HEK293 (cell line): Measurements from ENCODE around the gene EEF1A2.
"Not testable (repeated sequence)": the region's sequence is repeated elsewhere in the genome, so short reads cannot be mapped to it uniquely, and the experiment has no call there.

ENCODE experiments used
- CTCF ChIA-PET: fragments of 350-600 bp; formaldehyde crosslinking; extraction: SDS; loops from one replicate; lab custom pipeline; 2021; ENCODE audit warnings: antibody characterized with exemption; lab: Yijun Ruan, JAX
- POLR2A ChIA-PET: fragments of 300-600 bp; formaldehyde crosslinking; extraction: SDS; loops from one replicate; lab custom pipeline; 2020; ENCODE audit warnings: antibody characterized with exemption, inconsistent platforms; lab: Yijun Ruan, JAX
- H3K27ac ChIP-seq: fragments of 200-500 bp; sonication (Bioruptor generic); 2 replicates; pipeline ENCODE4 v1.5.1; 2014; ENCODE audit warnings: low read depth, low read length, control low read depth, inconsistent platforms; ENCODE audit errors: extremely low read depth
- H3K36me3 ChIP-seq, 2 experiments: fragments of 200-500 bp in 1 of 2; sonication (Bioruptor generic) in 1 of 2; 1 replicate in 1 of 2; 2 replicates in 1 of 2; pipeline ENCODE4 v1.5.1; 2014 to 2017; ENCODE audit warnings: inconsistent platforms in 2 of 2, low read length in 2 of 2; ENCODE audit not compliant: control insufficient read depth in 2 of 2, insufficient read depth in 1 of 2
- H3K4me1 ChIP-seq: fragments of 200-500 bp; sonication (Bioruptor generic); 2 replicates; pipeline ENCODE4 v1.5.1; 2014; ENCODE audit warnings: mild to moderate bottlenecking, low read length, inconsistent platforms; ENCODE audit not compliant: control insufficient read depth, insufficient read depth
- H3K4me3 ChIP-seq: 2 replicates; pipeline ENCODE4 v1.5.1; 2011; ENCODE audit warnings: low read depth, mild to moderate bottlenecking, control low read depth, low read length, moderate library complexity
- H3K9me3 ChIP-seq: fragments of 200-500 bp; sonication (Bioruptor generic); 2 replicates; pipeline ENCODE4 v1.5.1; 2014; ENCODE audit warnings: low read depth, low read length, inconsistent platforms; ENCODE audit not compliant: control insufficient read depth, insufficient read depth
- HOXD13 ChIP-seq: sonication (generic); formaldehyde crosslinking; IDR thresholded peaks from 2 replicates; pipeline ENCODE4 v1.8.0; 2022; ENCODE audit warnings: missing genetic modification reagents, borderline replicate concordance
- ZBTB1 ChIP-seq: fragments of 450-650 bp; formaldehyde crosslinking; IDR thresholded peaks from 2 replicates; pipeline ENCODE4 v1.5.1; 2016; ENCODE audit warnings: missing biosample characterization, missing genetic modification characterization
- ZBTB10 ChIP-seq: fragments of 450-650 bp; formaldehyde crosslinking; IDR thresholded peaks from 2 replicates; pipeline ENCODE4 v1.5.1; 2016; ENCODE audit warnings: missing biosample characterization, missing genetic modification characterization
- ZBTB48 ChIP-seq: fragments of 450-650 bp; formaldehyde crosslinking; IDR thresholded peaks from 2 replicates; pipeline ENCODE4 v1.5.1; 2016; ENCODE audit warnings: missing biosample characterization, missing genetic modification characterization
- ZFP3 ChIP-seq: fragments of 450-650 bp; formaldehyde crosslinking; IDR thresholded peaks from 2 replicates; pipeline ENCODE4 v1.5.1; 2016; ENCODE audit warnings: low read depth, missing biosample characterization, missing genetic modification characterization
- ZIC2 ChIP-seq: fragments of 450-650 bp; formaldehyde crosslinking; IDR thresholded peaks from 2 replicates; pipeline ENCODE4 v1.5.1; 2016; ENCODE audit warnings: missing biosample characterization, missing genetic modification characterization
- ZNF146 ChIP-seq: fragments of 450-650 bp; formaldehyde crosslinking; IDR thresholded peaks from 2 replicates; pipeline ENCODE4 v1.5.1; 2016; ENCODE audit warnings: missing biosample characterization, missing genetic modification characterization
- ZNF19 ChIP-seq: fragments of 450-650 bp; formaldehyde crosslinking; IDR thresholded peaks from 2 replicates; pipeline ENCODE4; 2016; ENCODE audit warnings: missing biosample characterization, missing genetic modification characterization, low read depth
- ZNF426 ChIP-seq: fragments of 450-650 bp; formaldehyde crosslinking; IDR thresholded peaks from 2 replicates; pipeline ENCODE4 v1.5.1; 2017; ENCODE audit warnings: missing biosample characterization, missing genetic modification characterization, mild to moderate bottlenecking, inconsistent platforms, moderate library complexity
- ZNF626 ChIP-seq: fragments of 450-650 bp; sonication (Bioruptor Pico); formaldehyde crosslinking; IDR thresholded peaks from 2 replicates; pipeline ENCODE4 v1.5.1; 2018; ENCODE audit warnings: missing biosample characterization, missing genetic modification characterization, inconsistent platforms
- ZNF664 ChIP-seq: fragments of 450-650 bp; formaldehyde crosslinking; IDR thresholded peaks from 2 replicates; pipeline ENCODE4 v1.5.1; 2016; ENCODE audit warnings: missing biosample characterization, missing genetic modification characterization
- ZNF677 ChIP-seq: fragments of 450-650 bp; IDR thresholded peaks from 2 replicates; pipeline ENCODE4 v1.5.0; 2018; ENCODE audit warnings: missing biosample characterization, mild to moderate bottlenecking, missing genetic modification characterization, moderate library complexity
- ZNF692 ChIP-seq: fragments of 450-650 bp; formaldehyde crosslinking; IDR thresholded peaks from 2 replicates; pipeline ENCODE4 v1.5.1; 2016; ENCODE audit warnings: missing biosample characterization, missing genetic modification characterization
- ZNF777 ChIP-seq: fragments of 450-650 bp; formaldehyde crosslinking; IDR thresholded peaks from 2 replicates; pipeline ENCODE4 v1.5.1; 2017; ENCODE audit warnings: missing biosample characterization, missing genetic modification characterization, borderline replicate concordance
- ZNF792 ChIP-seq: fragments of 450-650 bp; formaldehyde crosslinking; IDR thresholded peaks from 2 replicates; pipeline ENCODE4 v1.5.1; 2016; ENCODE audit warnings: missing biosample characterization, missing genetic modification characterization
- ZNF830 ChIP-seq: fragments of 450-650 bp; IDR thresholded peaks from 2 replicates; pipeline ENCODE4 v1.5.0; 2018; ENCODE audit warnings: missing biosample characterization, missing genetic modification characterization, low read depth, mild to moderate bottlenecking, moderate library complexity
- TF ChIP-seq, protein P1 (sequence below): fragments of 450-650 bp; formaldehyde crosslinking; IDR thresholded peaks from 2 replicates; pipeline ENCODE4 v1.5.1; 2016; ENCODE audit warnings: missing biosample characterization, missing genetic modification characterization
- TF ChIP-seq, protein P2 (sequence below): fragments of 450-650 bp; formaldehyde crosslinking; IDR thresholded peaks from 2 replicates; pipeline ENCODE4 v1.5.1; 2016; ENCODE audit warnings: missing biosample characterization, missing genetic modification characterization

The EEF1A2 gene

GRCh38 chr20:63481503-63481902 is 17.4 kb downstream of the EEF1A2 start:
- Histone ChIP-seq H3K4me1 (peaks cover 6% of the 10 kb centered on the region), H3K36me3 (no peaks in the 10 kb centered on the region), H3K9me3 (no peaks in the 10 kb centered on the region), H3K4me3 (no peak overlapping the region), H3K27ac (no peak overlapping the region)
- TF ChIP-seq, protein P1, sequence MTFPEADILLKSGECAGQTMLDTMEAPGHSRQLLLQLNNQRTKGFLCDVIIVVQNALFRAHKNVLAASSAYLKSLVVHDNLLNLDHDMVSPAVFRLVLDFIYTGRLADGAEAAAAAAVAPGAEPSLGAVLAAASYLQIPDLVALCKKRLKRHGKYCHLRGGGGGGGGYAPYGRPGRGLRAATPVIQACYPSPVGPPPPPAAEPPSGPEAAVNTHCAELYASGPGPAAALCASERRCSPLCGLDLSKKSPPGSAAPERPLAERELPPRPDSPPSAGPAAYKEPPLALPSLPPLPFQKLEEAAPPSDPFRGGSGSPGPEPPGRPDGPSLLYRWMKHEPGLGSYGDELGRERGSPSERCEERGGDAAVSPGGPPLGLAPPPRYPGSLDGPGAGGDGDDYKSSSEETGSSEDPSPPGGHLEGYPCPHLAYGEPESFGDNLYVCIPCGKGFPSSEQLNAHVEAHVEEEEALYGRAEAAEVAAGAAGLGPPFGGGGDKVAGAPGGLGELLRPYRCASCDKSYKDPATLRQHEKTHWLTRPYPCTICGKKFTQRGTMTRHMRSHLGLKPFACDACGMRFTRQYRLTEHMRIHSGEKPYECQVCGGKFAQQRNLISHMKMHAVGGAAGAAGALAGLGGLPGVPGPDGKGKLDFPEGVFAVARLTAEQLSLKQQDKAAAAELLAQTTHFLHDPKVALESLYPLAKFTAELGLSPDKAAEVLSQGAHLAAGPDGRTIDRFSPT = peak; percentile 67
- no peak for TF ChIP-seq ZNF626 (tag by site-specific recombination)
- no peak for TF ChIP-seq ZNF792 (tag by site-specific recombination)
- TF ChIP-seq ZNF19 (tag by site-specific recombination) = no peak
- 0 out of 2 replicates have a peak, but pooled peaks have one; percentile 25 for TF ChIP-seq ZIC2
- TF ChIP-seq ZNF777 (tag by site-specific recombination) = no peak
- TF ChIP-seq ZBTB10 (tag by site-specific recombination) = peak; percentile 39; the same call in 1 of the 2 replicates
- TF ChIP-seq ZBTB1 (tag by site-specific recombination) = no peak
- no peak for TF ChIP-seq HOXD13 (CRISPR knock-in tag)
- TF ChIP-seq ZNF146 (tag by site-specific recombination) = no peak
- no peak for TF ChIP-seq ZNF677
- ChIA-PET CTCF (interaction anchor here (0.7 to 1.6 kb wide), 2 partner anchors 172 to 557 kb away, joined by 3 read pairs; no protein-coding TSS in a partner anchor), POLR2A (no interaction called here)

DNA sequence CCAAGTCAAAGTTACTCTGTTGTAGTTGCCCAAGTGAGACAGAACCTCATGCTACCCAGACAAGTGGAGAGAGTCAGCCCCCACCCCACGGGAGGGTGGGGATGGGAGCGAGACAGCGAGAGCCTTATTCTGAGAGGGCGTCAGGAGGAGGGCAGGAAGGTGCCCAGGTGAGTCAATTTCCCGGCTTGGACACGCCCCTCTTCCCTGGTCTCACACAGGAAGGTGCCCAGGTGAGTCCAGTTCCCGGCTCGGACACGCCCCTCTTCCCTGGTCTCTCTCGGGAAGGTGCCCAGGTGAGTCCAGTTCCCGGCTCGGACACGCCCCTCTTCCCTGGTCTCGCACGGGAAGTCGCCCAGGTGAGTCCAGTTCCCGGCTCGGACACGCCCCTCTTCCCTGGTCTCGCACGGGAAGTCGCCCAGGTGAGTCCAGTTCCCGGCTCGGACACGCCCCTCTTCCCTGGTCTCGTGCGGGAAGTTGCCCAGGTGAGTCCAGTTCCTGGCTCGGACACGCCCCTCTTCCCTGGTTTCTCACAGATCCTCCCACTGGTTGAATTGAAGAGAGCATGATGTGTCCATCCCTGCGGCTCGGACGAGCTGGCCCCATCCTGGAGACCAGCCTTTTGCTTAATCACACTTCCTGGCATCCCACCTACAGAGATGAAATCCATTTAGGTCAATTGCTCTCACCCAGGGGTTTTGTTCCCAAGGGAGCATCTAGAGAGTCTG is 19.0 kb downstream of the EEF1A2 start:
- H3K27ac ChIP-seq, H3K9me3 ChIP-seq, POLR2A ChIA-PET, H3K36me3 ChIP-seq, H3K4me1 ChIP-seq, H3K4me3 ChIP-seq: not testable (repeated sequence)
- CTCF ChIA-PET = interaction anchor here (1.2 kb wide), 1 partner anchor 38 kb away, joined by 4 read pairs; no protein-coding TSS in a partner anchor

DNA sequence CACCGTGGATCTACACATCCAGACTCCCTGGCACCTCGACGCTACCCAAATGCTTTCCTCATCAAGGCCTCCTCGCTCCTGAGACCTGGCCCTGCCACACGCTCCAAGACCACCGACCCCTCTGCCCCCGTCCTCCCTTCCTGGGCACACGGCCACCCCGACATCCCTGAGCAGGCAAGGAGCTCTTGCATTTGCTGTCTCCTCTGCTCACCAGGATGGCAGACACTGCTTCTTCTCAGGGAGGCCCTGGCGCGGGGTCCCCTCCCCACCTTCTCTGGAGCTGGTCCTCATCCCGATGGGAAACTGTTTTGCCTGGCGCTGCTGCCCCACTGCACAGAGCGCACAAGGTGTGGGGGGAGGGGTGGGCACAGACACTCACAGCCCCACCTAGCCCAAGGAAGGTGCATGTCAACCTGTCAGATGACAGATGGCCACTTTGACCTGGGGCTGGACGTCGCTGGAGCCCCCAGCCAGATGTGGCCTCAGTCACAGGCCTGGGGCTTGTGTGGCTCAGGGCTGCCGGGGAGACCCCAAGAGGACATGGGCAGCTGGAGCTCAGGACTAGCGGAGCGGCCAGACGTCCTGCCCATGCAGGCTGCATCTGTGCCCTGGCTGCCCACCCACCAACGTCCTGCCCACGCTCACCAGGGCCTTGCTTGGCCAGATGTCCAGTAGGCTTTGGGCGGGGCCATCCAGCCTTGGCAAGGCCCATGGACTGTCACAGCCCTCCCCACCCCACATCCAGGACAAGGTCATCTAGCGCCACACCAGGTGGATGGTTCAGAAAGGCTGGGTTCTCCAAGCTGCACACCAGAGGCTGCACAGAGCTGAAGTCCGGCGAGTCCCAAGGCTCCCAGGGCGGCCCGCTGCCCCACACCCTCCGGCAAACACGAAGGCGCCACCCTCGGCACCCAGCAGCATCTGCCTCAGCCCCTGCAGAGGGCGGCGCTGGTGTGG is 20.3 kb downstream of the EEF1A2 start:
- Histone ChIP-seq H3K4me3 (no peak overlapping the region), H3K36me3 (no peaks in the 10 kb centered on the region), H3K27ac (no peak overlapping the region), H3K9me3 (no peaks in the 10 kb centered on the region), H3K4me1 (peaks cover 9% of the 10 kb centered on the region)
- ChIA-PET CTCF (interaction anchor here (2.3 kb wide), 1 partner anchor 18 kb away, joined by 9 read pairs; no protein-coding TSS in a partner anchor), POLR2A (interaction anchor here (0.6 kb wide), 1 partner anchor 47 kb away, joined by 4 read pairs; no protein-coding TSS in a partner anchor)
- TF ChIP-seq ZNF426 (tag by site-specific recombination) (no peak), ZFP3 (tag by site-specific recombination) (no peak), ZBTB48 (no peak), ZNF664 (tag by site-specific recombination) (no peak), ZNF830 (no peak), ZNF692 (tag by site-specific recombination) (no peak)
- TF ChIP-seq, protein P2, sequence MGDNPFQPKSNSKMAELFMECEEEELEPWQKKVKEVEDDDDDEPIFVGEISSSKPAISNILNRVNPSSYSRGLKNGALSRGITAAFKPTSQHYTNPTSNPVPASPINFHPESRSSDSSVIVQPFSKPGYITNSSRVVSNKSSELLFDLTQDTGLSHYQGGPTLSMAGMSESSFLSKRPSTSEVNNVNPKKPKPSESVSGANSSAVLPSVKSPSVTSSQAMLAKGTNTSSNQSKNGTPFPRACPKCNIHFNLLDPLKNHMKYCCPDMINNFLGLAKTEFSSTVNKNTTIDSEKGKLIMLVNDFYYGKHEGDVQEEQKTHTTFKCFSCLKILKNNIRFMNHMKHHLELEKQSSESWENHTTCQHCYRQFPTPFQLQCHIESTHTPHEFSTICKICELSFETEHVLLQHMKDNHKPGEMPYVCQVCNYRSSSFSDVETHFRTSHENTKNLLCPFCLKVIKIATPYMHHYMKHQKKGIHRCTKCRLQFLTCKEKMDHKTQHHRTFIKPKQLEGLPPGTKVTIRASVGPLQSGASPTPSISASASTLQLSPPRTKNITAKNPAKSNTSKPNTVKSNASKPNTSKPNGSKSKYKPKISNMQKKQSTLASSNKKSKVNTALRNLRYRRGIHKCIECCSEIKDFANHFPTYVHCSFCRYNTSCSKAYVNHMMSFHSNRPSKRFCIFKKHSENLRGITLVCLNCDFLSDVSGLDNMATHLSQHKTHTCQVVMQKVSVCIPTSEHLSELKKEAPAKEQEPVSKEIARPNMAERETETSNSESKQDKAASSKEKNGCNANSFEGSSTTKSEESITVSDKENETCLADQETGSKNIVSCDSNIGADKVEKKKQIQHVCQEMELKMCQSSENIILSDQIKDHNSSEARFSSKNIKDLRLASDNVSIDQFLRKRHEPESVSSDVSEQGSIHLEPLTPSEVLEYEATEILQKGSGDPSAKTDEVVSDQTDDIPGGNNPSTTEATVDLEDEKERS = no peak
